DMS79 treated with DMSO at 0.1 percent for 48 hours (cell line): ENCODE data around the gene RECQL5.
A peak's percentile ranks its signal among the peaks of the same experiment; 100 is the strongest.
"Not testable (repeated sequence)": the region's sequence is repeated elsewhere in the genome, so short reads cannot be mapped to it uniquely, and the experiment has no call there.

Experiments
- DNase-seq: peaks from one replicate; lab custom pipeline; 2025; lab: John Stamatoyannopoulos, UW

Gene RECQL5

GRCh38 chr17:75592348-75593020 lies 74.5 kb downstream of the RECQL5 start:
- no peak for DNase-seq

GRCh38 chr17:75591722-75592302 lies 75.1 kb downstream of the RECQL5 start:
- no peak for DNase-seq

- no peak for DNase-seq
Measured at GRCh38 chr17:75590849-75591721, 75.9 kb downstream of the RECQL5 start.

- DNase-seq: no peak
Measured at GRCh38 chr17:75590314-75590761, 76.6 kb downstream of the RECQL5 start.

- peak; percentile 27 for DNase-seq
Measured at GRCh38 chr17:75589919-75590303, 77.0 kb downstream of the RECQL5 start.

GRCh38 chr17:75589012-75589918 lies 77.7 kb downstream of the RECQL5 start:
- peak; percentile 87 for DNase-seq

- no peak for DNase-seq
Measured at GRCh38 chr17:75588596-75589011, 78.3 kb downstream of the RECQL5 start.

DNA sequence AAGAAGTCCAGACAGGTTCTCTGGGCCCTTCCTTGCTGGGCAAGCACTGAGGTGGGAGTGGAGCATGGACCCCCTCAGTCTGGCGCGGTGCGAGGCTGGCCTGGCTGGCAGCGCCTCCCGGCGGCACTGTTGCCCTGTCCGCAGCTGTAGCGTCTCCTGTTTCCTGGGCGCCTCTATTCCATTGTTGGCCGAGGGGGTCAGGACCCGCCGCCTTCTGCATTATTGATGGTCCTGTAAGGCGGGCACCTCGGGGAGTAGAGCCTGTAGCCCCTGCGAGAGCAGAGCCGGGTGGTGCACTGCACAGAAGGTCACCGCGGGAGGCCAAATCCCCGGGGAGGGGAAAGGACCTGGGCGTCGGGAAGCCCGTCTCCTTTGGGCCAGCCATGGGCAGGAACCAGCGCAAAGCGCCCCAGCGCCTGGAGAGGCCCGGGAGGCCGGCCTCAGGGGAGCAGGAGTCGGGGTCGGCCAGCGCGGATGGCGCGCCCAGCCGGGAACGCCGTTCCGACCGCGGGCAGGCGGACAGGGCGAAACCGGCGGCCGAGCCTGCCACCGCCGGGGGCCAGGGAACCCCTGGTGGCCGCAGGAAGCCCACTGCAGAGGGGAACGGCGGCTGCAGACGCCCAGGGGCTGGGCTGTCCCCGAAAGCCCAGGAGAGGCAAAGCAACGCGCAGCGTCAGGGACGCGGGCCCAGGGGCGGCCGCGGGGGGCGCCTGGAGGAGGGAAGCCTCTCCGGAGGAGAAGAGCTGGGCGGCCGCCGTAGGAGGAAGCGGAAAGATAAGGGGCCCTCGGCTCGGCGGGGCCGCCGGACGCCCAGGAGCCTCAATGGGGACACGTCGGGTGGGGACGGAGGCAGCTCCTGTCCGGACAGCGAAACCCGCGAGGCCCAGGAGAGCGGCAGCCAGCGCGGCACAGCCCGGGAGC lies 79.0 kb downstream of the RECQL5 start, which contains the start of gene MYO15B:
Gene MYO15B (plus strand): TSS at position 126 of the 921 bp plus-strand sequence. CDS start 258 bp downstream, at position 384.
- peak; percentile 30 for DNase-seq

DNA sequence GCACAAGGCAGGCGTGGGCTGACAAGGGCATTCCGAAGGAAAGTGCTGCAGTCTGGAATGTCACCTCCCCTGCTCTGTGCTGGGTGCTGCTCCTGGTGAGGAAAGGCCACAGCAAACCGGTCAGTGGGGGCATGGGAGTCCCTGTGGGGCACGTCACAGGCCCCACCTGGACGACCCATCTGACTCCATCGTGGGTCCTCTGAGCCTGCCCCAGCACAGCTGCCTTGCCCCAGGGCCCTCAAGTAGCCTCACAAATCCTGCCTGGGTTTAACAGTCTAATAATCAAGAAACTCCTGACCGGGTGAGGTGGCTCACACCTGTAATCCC lies 82.1 kb downstream of the RECQL5 start:
- no peak for DNase-seq

DNA sequence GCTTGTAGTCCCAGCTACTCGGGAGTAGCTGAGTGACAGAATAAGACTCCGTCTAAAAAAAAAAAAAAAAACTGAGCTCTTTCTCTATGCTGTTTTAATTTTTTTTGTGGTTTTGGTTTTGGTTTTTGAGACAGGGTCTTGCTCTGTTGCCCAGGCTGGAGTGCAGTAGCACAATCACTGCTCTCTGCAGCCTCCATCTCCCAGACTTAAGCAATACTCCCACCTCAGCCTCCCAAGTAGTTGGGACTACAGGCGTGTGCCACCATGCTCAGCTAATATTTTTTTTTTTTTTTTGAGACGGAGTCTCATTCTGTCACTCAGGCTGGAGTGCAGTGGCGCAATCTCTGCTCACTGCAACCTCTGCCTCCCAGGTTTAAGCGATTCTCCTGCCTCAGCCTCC lies 83.8 kb downstream of the RECQL5 start:
- not testable (repeated sequence) for DNase-seq

DNA sequence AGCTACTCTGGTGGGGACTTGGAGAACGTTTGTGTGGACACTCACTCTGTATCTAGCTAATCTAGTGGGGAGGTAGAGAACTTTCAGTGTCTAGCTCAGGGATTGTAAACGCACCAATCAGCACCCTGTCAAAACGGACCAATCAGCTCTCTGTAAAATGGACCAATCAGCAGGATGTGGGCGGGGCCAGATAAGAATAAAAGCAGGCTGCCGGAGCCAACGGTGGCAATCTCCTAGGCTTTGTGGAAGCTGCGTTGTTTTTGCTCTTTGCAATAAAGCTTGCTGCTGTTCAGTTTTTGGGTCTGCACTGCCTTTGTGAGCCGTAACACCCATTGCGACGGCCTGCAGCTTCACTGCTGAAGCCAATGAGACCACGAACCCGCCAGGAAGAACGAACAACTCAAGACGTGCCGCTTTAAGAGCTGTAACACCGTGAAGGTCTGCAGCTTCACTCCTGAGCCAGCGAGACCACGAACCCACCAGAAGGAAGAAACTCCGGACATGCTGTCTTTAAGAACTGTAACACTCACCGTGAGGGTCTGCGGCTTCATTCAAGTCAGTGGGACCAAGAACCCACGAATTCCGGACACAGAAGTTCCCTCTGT lies 85.7 kb downstream of the RECQL5 start:
- not testable (repeated sequence) for DNase-seq
